HG02970 (cell line): ENCODE results near the gene KLHL28.

Experiments used
- ATAC-seq: cut with Tn5 transposase; IDR thresholded peaks from one replicate; pipeline ENCODE4 v1.9.1; 2021; ENCODE audit warnings: mild to moderate bottlenecking, moderate library complexity, moderate number of reproducible peaks; ENCODE audit not compliant: unreplicated experiment, low FRiP score

The KLHL28 gene

GRCh38 chr14:44961554-44962333, at the start of gene KLHL28, which contains the start of gene TOGARAM1:
Gene KLHL28, minus strand, starts transcription at chr14:44961947. Its CDS starts 16,019 bp downstream, at chr14:44945928.
Gene TOGARAM1, plus strand, starts transcription at chr14:44962190. Its CDS starts 232 bp downstream, at chr14:44962422.
- ATAC-seq: peak; percentile 98

- ATAC-seq: no peak
Measured at GRCh38 chr14:45003924-45004323, 42.2 kb upstream of the KLHL28 start.

- no peak for ATAC-seq
Measured at GRCh38 chr14:44995770-44996294, 34.1 kb upstream of the KLHL28 start.

- ATAC-seq: no peak
Measured at GRCh38 chr14:44995196-44995595, 33.4 kb upstream of the KLHL28 start.

- ATAC-seq: no peak
Measured at GRCh38 chr14:44990533-44990932, 28.8 kb upstream of the KLHL28 start.

- ATAC-seq: no peak
Measured at GRCh38 chr14:44989497-44990440, 28.0 kb upstream of the KLHL28 start.

- ATAC-seq: no peak
Measured at GRCh38 chr14:44988694-44989093, 26.9 kb upstream of the KLHL28 start.

GRCh38 chr14:44982594-44982993, 20.8 kb upstream of the KLHL28 start:
- no peak for ATAC-seq

GRCh38 chr14:44981198-44981597, 19.5 kb upstream of the KLHL28 start:
- no peak for ATAC-seq

GRCh38 chr14:44979740-44980356, 18.1 kb upstream of the KLHL28 start:
- ATAC-seq: no peak

GRCh38 chr14:44979273-44979672, 17.5 kb upstream of the KLHL28 start:
- ATAC-seq: no peak

GRCh38 chr14:44971459-44971858, 9.7 kb upstream of the KLHL28 start:
- ATAC-seq: no peak

- ATAC-seq: no peak
Measured at GRCh38 chr14:44970907-44971306, 9.2 kb upstream of the KLHL28 start.

GRCh38 chr14:44968714-44969113, 7.0 kb upstream of the KLHL28 start:
- ATAC-seq: no peak

- ATAC-seq: no peak
Measured at GRCh38 chr14:44966601-44967336, 5.0 kb upstream of the KLHL28 start.

GRCh38 chr14:44963775-44964380, 2.1 kb upstream of the KLHL28 start:
- no peak for ATAC-seq

- ATAC-seq: no peak
Measured at GRCh38 chr14:44963044-44963528, 1.3 kb upstream of the KLHL28 start.

GRCh38 chr14:44962334-44963043, 742 bp upstream of the KLHL28 start:
- peak; percentile 31 for ATAC-seq

GRCh38 chr14:44961151-44961553, 595 bp downstream of the KLHL28 start:
- no peak for ATAC-seq
